Measurements from ENCODE around the gene DOLK. TPM values are rescaled to one million over a fixed set of nuclear protein-coding genes. Genes with fewer than 3 reads are reported as not detected.
A peak's percentile ranks its signal among the peaks of the same experiment; 100 is the strongest.

The DOLK gene
- total RNA-seq, 1 experiment from 2014 or later, result 20.1 TPM

DNA sequence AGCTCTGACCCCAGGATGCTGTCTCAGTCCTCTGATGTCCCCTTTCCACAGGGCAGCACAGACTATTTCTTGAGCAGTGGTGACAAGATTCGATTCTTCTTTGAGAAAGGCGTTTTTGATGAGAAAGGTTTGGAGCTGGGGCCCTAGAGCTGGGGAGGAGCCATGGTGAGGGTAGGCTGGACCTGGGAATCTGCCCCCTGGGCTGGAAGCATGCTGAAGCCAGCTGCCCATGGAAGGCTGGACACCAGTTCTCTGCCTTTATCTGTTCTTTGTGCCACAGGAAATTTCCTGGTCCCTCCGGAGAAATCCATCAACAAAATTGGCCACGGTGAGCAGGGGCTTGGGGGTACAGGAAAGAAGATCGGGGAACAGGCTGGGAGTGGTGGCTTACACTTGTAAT lies 13.7 kb downstream of the DOLK start:
- WGBS (ENCODE audit: extremely low coverage, insufficient read length, low lambda C conversion rate), result no CpG with 5 or more reads among the region's 5 CpGs
- no peak overlapping the region for H3K4ac ChIP-seq (ENCODE audit: low read depth, low read length)
- TF ChIP-seq, protein P1, sequence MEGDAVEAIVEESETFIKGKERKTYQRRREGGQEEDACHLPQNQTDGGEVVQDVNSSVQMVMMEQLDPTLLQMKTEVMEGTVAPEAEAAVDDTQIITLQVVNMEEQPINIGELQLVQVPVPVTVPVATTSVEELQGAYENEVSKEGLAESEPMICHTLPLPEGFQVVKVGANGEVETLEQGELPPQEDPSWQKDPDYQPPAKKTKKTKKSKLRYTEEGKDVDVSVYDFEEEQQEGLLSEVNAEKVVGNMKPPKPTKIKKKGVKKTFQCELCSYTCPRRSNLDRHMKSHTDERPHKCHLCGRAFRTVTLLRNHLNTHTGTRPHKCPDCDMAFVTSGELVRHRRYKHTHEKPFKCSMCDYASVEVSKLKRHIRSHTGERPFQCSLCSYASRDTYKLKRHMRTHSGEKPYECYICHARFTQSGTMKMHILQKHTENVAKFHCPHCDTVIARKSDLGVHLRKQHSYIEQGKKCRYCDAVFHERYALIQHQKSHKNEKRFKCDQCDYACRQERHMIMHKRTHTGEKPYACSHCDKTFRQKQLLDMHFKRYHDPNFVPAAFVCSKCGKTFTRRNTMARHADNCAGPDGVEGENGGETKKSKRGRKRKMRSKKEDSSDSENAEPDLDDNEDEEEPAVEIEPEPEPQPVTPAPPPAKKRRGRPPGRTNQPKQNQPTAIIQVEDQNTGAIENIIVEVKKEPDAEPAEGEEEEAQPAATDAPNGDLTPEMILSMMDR (conservative IDR thresholded peaks at IDR 0.05), result no peak
- no peaks in the 10 kb centered on the region for H3K79me2 ChIP-seq (ENCODE audit: insufficient read depth, low read length)
- H4K20me1 ChIP-seq (ENCODE audit: control insufficient read depth, insufficient read depth, insufficient read length), result no peaks in the 10 kb centered on the region
- no peaks in the 10 kb centered on the region for H3K36me3 Mint-ChIP-seq (ENCODE audit: insufficient read depth in 1 of 3, low read depth in 3 of 3)
- no peak overlapping the region for H2BK5ac ChIP-seq (ENCODE audit: insufficient read length, low read length)
- H2BK20ac ChIP-seq (ENCODE audit: low read depth, low read length, poor library complexity, severe bottlenecking), result no peak overlapping the region
- no peak overlapping the region for H3K56ac ChIP-seq (ENCODE audit: insufficient read length, low read depth, low read length)
- H4K91ac ChIP-seq (ENCODE audit: insufficient read length, low read depth, low read length), result no peak overlapping the region
- H2AFZ ChIP-seq (ENCODE audit: low read length), result no peak overlapping the region
- no peak overlapping the region for H3K4me3 Mint-ChIP-seq
- H3K9ac ChIP-seq (ENCODE audit: extremely low read depth, insufficient read length, low read length), result no peak overlapping the region
- H4K5ac ChIP-seq (ENCODE audit: insufficient read length, low read depth, low read length), result no peak overlapping the region
- no peak overlapping the region for H4K8ac ChIP-seq (replicated peaks; ENCODE audit: insufficient read length, low read depth, low read length)
- no peaks in the 10 kb centered on the region for H3K4me1 ChIP-seq (ENCODE audit: insufficient read depth, low read length)
- no peak overlapping the region for H2AK5ac ChIP-seq (ENCODE audit: insufficient read length, low read length)
- no peaks in the 10 kb centered on the region for H3K4me1 Mint-ChIP-seq
- H3K9me3 Mint-ChIP-seq, result no peaks in the 10 kb centered on the region
- no peaks in the 10 kb centered on the region for H3K79me1 ChIP-seq (ENCODE audit: insufficient read depth, low read depth, low read length, poor library complexity, severe bottlenecking)
- H3T11ph ChIP-seq (ENCODE audit: low read length), result no peak overlapping the region
- H3K4me2 ChIP-seq (ENCODE audit: insufficient read depth, insufficient read length, low read length), result no peak overlapping the region
- H3K27ac ChIP-seq (ENCODE audit: insufficient read length, low read depth, low read length), result no peak overlapping the region
- no peak for DNase-seq
- no peaks in the 10 kb centered on the region for H3K9me3 ChIP-seq (ENCODE audit: control insufficient read depth, low read depth, low read length)
- H3K23me2 ChIP-seq (ENCODE audit: insufficient read length, low read depth, low read length, poor library complexity, severe bottlenecking), result no peaks in the 10 kb centered on the region
- H3K27me3 ChIP-seq (ENCODE audit: insufficient read depth, low read length), result no peaks in the 10 kb centered on the region
- no peak overlapping the region for H3K23ac ChIP-seq (ENCODE audit: insufficient read length, low read depth, low read length)
- peak overlapping the region in 1 of 3 experiments; percentile 48; a peak in 1 of 7 replicates for H3K27ac Mint-ChIP-seq
- no peak overlapping the region for H3K14ac ChIP-seq (ENCODE audit: insufficient read depth, low read length)
- H3K18ac ChIP-seq (ENCODE audit: insufficient read length, low read depth, low read length), result no peak overlapping the region
- no peak overlapping the region for H2BK120ac ChIP-seq (ENCODE audit: low read depth, low read length, poor library complexity, severe bottlenecking)
- H2BK12ac ChIP-seq (ENCODE audit: insufficient read length, low read depth, low read length), result no peak overlapping the region
- H3K27me3 Mint-ChIP-seq (ENCODE audit: low read depth), result no peaks in the 10 kb centered on the region; the same call in 1 of the 2 replicates
- no peak overlapping the region for H2BK15ac ChIP-seq (ENCODE audit: low read depth, low read length)
